HCT116 (cell line): ENCODE results near the gene CSGALNACT2. TPM values are rescaled to one million over a fixed set of nuclear protein-coding genes. Genes with fewer than 3 reads are reported as not detected.
A peak's percentile ranks its signal among the peaks of the same experiment; 100 is the strongest.

Experiments
- ATAC-seq: fragments of 200-7000 bp; cut with Tn5 transposase; 2 replicates; pipeline ENCODE4 v1.9.1; 2020; ENCODE audit warnings: mild to moderate bottlenecking, moderate library complexity
- BruUV-seq: library from RNA; stranded (reverse); fragments of 400-500 nt; replicated peaks from 2 replicates; lab custom pipeline; 2021; lab: Mats Ljungman, UMichigan
- CTCF ChIA-PET: fragments of 300-600 bp; sonication (Branson Sonifier 250); formaldehyde crosslinking; loops from one replicate; lab custom pipeline; 2021; ENCODE audit warnings: antibody characterized with exemption; lab: Charles Lee
- POLR2A ChIA-PET: fragments of 300-600, 350-600 bp; sonication (Branson Sonifier 250); formaldehyde crosslinking; loops from one replicate; lab custom pipeline; 2021; ENCODE audit warnings: antibody characterized with exemption; lab: Charles Lee
- RAD21 ChIA-PET, 2 experiments: fragments of 300-600 bp; sonication (Branson Sonifier 250); formaldehyde crosslinking; loops; one replicate each; lab custom pipeline; 2023; ENCODE audit warnings: low total read pairs in 2 of 2; ENCODE audit not compliant: uncharacterized antibody in 2 of 2, unreplicated experiment in 2 of 2, low non-redundant PET in 1 of 2; lab: Charles Lee
- DNase-seq: peaks from one replicate; pipeline ENCODE4 v3.0.0-alpha.2; 2010; ENCODE audit warnings: low read depth, low spot score
- H2AFZ ChIP-seq: fragments of 200-600 bp; shearing (Covaris generic), sonication (generic); 2 replicates; pipeline ENCODE4 v1.6.1; 2017; ENCODE audit warnings: low read depth, mixed run types, mixed read lengths, antibody characterized with exemption, low read length; ENCODE audit not compliant: poor library complexity, severe bottlenecking
- H3K27ac ChIP-seq: 2 replicates; pipeline ENCODE4 v1.5.1; 2012; ENCODE audit warnings: low read depth, low read length
- H3K27me3 ChIP-seq: fragments of 200-600 bp; sonication (generic); 2 replicates; pipeline ENCODE4 v1.6.1; 2016; ENCODE audit warnings: mixed run types, low read length, mixed read lengths; ENCODE audit not compliant: insufficient read depth
- H3K36me3 ChIP-seq, 2 experiments: fragments of 200-500 bp in 1 of 2; fragments of 200-600 bp in 1 of 2; sonication (Bioruptor generic) in 1 of 2; sonication (generic) in 1 of 2; 2 replicates each; pipeline versions ENCODE4 v1.5.1 to v1.6.1; 2014 to 2016; ENCODE audit warnings: low read length in 2 of 2, inconsistent platforms in 1 of 2, mixed read lengths in 1 of 2, mixed run types in 1 of 2; ENCODE audit not compliant: insufficient read depth in 2 of 2, control insufficient read depth in 1 of 2
- H3K4me1 ChIP-seq, 2 experiments: fragments of 200-600 bp in 1 of 2; sonication (generic) in 1 of 2; 2 replicates each; pipeline versions ENCODE4 v1.5.1 to v1.6.1; 2012 to 2017; ENCODE audit warnings: low read length in 2 of 2, inconsistent platforms in 1 of 2, mild to moderate bottlenecking in 1 of 2, mixed read lengths in 1 of 2, mixed run types in 1 of 2, moderate library complexity in 1 of 2; ENCODE audit not compliant: insufficient read depth in 2 of 2, control insufficient read depth in 1 of 2
- H3K4me2 ChIP-seq: fragments of 200-600 bp; sonication (generic); 2 replicates; pipeline ENCODE4 v1.6.1; 2017; ENCODE audit warnings: mixed run types, low read length, mixed read lengths
- H3K4me3 ChIP-seq, 2 experiments: fragments of 200-600 bp in 1 of 2; sonication (generic) in 1 of 2; replicated peaks in 1 of 2; 2 replicates each; pipeline ENCODE4 v1.5.1; 2011 to 2016; ENCODE audit warnings: low read length in 2 of 2, control low read depth in 1 of 2, low read depth in 1 of 2, mild to moderate bottlenecking in 1 of 2, mixed read lengths in 1 of 2, mixed run types in 1 of 2
- H3K79me2 ChIP-seq: fragments of 200-600 bp; sonication (generic); 2 replicates; pipeline ENCODE4 v1.6.1; 2017; ENCODE audit warnings: mild to moderate bottlenecking, mixed run types, low read length, moderate library complexity, mixed read lengths; ENCODE audit not compliant: insufficient read depth
- H3K9ac ChIP-seq: fragments of 200-600 bp; sonication (generic); 2 replicates; pipeline ENCODE4 v1.6.1; 2016; ENCODE audit warnings: low read length, mixed read lengths
- H3K9me2 ChIP-seq: fragments of 200-600 bp; sonication (generic), shearing (Covaris generic); 2 replicates; pipeline ENCODE4 v1.6.1; 2017; ENCODE audit warnings: mixed run types, mild to moderate bottlenecking, moderate library complexity; ENCODE audit not compliant: insufficient read depth
- H3K9me3 ChIP-seq, 2 experiments: fragments of 200-500 bp in 1 of 2; fragments of 200-600 bp in 1 of 2; sonication (Bioruptor generic) in 1 of 2; sonication (generic) in 1 of 2; 2 replicates each; pipeline ENCODE4 v1.6.1; 2014 to 2017; ENCODE audit warnings: low read length in 2 of 2, mixed read lengths in 2 of 2, inconsistent platforms in 1 of 2, low read depth in 1 of 2, mild to moderate bottlenecking in 1 of 2, mixed run types in 1 of 2, moderate library complexity in 1 of 2; ENCODE audit not compliant: control insufficient read depth in 1 of 2, insufficient read depth in 1 of 2
- H4K20me1 ChIP-seq: fragments of 200-600 bp; sonication (generic), shearing (Covaris generic); 2 replicates; pipeline ENCODE4 v1.6.1; 2017; ENCODE audit warnings: mixed run types, mild to moderate bottlenecking, moderate library complexity; ENCODE audit not compliant: insufficient read depth
- ATF3 ChIP-seq: IDR thresholded peaks from 2 replicates; pipeline ENCODE4 v1.6.1; 2012
- CBX3 ChIP-seq: IDR thresholded peaks from 2 replicates; pipeline ENCODE4 v1.6.1; 2012; ENCODE audit warnings: low read depth
- CEBPB ChIP-seq: IDR thresholded peaks from 2 replicates; pipeline ENCODE4 v1.6.1; 2012; ENCODE audit warnings: low read depth
- CTCF ChIP-seq, 3 experiments: fragments of 200-600 bp in 1 of 3; sonication (generic) in 1 of 3; IDR thresholded peaks in 2 of 3; conservative IDR thresholded peaks in 1 of 3; 2 replicates each; pipeline ENCODE4 v1.5.1; 2012 to 2017; ENCODE audit warnings: low read depth in 2 of 3, low read length in 2 of 3, antibody characterized with exemption in 1 of 3, borderline replicate concordance in 1 of 3, control low read depth in 1 of 3, mild to moderate bottlenecking in 1 of 3, mixed read lengths in 1 of 3, mixed run types in 1 of 3, moderate library complexity in 1 of 3; ENCODE audit not compliant: insufficient read depth in 1 of 3
- ELF1 ChIP-seq: IDR thresholded peaks from 2 replicates; pipeline ENCODE4 v1.6.1; 2012; ENCODE audit warnings: low read depth, borderline replicate concordance
- EZH2 ChIP-seq: fragments of 200-600 bp; sonication (generic); IDR thresholded peaks from 2 replicates; pipeline ENCODE4 v1.6.1; 2017; ENCODE audit warnings: antibody characterized with exemption, mixed run types
- EZH2phosphoT487 ChIP-seq: fragments of 200-600 bp; IDR thresholded peaks from 2 replicates; pipeline ENCODE4 v1.6.1; 2018; ENCODE audit warnings: antibody characterized with exemption, borderline replicate concordance
- FOSL1 ChIP-seq: IDR thresholded peaks from 2 replicates; pipeline ENCODE4 v1.6.1; 2012; ENCODE audit warnings: low read depth
- POLR2A ChIP-seq: IDR thresholded peaks from 2 replicates; pipeline ENCODE4 v1.7.0; 2011; ENCODE audit warnings: borderline replicate concordance; ENCODE audit not compliant: insufficient read depth, insufficient read length; ENCODE audit errors: extremely low read depth
- POLR2AphosphoS5 ChIP-seq: IDR thresholded peaks from 2 replicates; pipeline ENCODE4 v1.6.1; 2011; ENCODE audit warnings: mild to moderate bottlenecking, low read depth, low read length, moderate library complexity
- RAD21 ChIP-seq: IDR thresholded peaks from 2 replicates; pipeline ENCODE4 v1.6.1; 2012; ENCODE audit warnings: low read depth, mild to moderate bottlenecking
- SP1 ChIP-seq: IDR thresholded peaks from 2 replicates; pipeline ENCODE4 v1.6.1; 2012; ENCODE audit warnings: low read depth
- TCF7L2 ChIP-seq: IDR thresholded peaks from 2 replicates; pipeline ENCODE4 v1.7.0; 2011; ENCODE audit warnings: borderline replicate concordance, inconsistent platforms; ENCODE audit not compliant: insufficient read depth, insufficient read length; ENCODE audit errors: extremely low read depth
- intact Hi-C: fragments of 100-400 bp; cut with micrococcal nuclease; formaldehyde crosslinking; loops from 2 replicates; pipeline ENCODE4 v1.10.0; 2022
- total RNA-seq: library from RNA; stranded (reverse); gene quantifications from one replicate; pipeline ENCODE4 v1.2.1, GENCODE V29; 2021; ENCODE audit not compliant: unreplicated experiment
- TF ChIP-seq, protein P1 (sequence below): IDR thresholded peaks from 2 replicates; pipeline ENCODE4 v1.6.1; 2011; ENCODE audit warnings: mild to moderate bottlenecking, low read length, moderate library complexity; ENCODE audit not compliant: insufficient replicate concordance; ENCODE audit errors: extremely low read depth
- TF ChIP-seq, protein P2 (sequence below): IDR thresholded peaks from 2 replicates; pipeline ENCODE4 v1.6.1; 2012; ENCODE audit warnings: low read depth

The CSGALNACT2 gene
- total RNA-seq, 1 experiment from 2014 or later, result 9.9 TPM

- Histone ChIP-seq H4K20me1 (no peaks in the 10 kb centered on the region), H3K4me3 (peak overlapping the region; percentile 69 to 75), H3K27me3 (no peaks in the 10 kb centered on the region), H3K9me3 (no peaks in the 10 kb centered on the region), H3K9ac (peak overlapping the region; percentile 69), H3K79me2 (no peaks in the 10 kb centered on the region), H3K4me1 (peaks cover 21 to 37% of the 10 kb centered on the region in 2 experiments; a peak in 3 of 4 replicates), H3K27ac (peak overlapping the region; percentile 87), H3K4me2 (peak overlapping the region; percentile 96), H3K9me2 (no peaks in the 10 kb centered on the region), H2AFZ (no peak overlapping the region), H3K36me3 (peaks cover 15 to 19% of the 10 kb centered on the region in 2 experiments; a peak in 3 of 4 replicates)
- TF ChIP-seq EZH2phosphoT487, result no peak
- no peak for TF ChIP-seq ATF3
- no peak for TF ChIP-seq RAD21
- no peak for TF ChIP-seq SP1
- no peak for TF ChIP-seq POLR2A
- no peak for TF ChIP-seq CEBPB
- TF ChIP-seq EZH2, result no peak
- TF ChIP-seq CTCF (IDR thresholded peaks at IDR 0.05 in 2 of 3, conservative IDR thresholded peaks at IDR 0.05 in 1 of 3; ENCODE audit: borderline replicate concordance in 1 of 3, insufficient read depth in 1 of 3, low read depth in 2 of 3, low read length in 2 of 3), result no peak
- no peak for TF ChIP-seq POLR2AphosphoS5
- TF ChIP-seq, protein P1, sequence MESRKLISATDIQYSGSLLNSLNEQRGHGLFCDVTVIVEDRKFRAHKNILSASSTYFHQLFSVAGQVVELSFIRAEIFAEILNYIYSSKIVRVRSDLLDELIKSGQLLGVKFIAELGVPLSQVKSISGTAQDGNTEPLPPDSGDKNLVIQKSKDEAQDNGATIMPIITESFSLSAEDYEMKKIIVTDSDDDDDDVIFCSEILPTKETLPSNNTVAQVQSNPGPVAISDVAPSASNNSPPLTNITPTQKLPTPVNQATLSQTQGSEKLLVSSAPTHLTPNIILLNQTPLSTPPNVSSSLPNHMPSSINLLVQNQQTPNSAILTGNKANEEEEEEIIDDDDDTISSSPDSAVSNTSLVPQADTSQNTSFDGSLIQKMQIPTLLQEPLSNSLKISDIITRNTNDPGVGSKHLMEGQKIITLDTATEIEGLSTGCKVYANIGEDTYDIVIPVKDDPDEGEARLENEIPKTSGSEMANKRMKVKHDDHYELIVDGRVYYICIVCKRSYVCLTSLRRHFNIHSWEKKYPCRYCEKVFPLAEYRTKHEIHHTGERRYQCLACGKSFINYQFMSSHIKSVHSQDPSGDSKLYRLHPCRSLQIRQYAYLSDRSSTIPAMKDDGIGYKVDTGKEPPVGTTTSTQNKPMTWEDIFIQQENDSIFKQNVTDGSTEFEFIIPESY, result no peak
- no peak for TF ChIP-seq ELF1
- TF ChIP-seq CBX3, result no peak
- no peak for TF ChIP-seq FOSL1
- TF ChIP-seq TCF7L2, result no peak
- TF ChIP-seq, protein P2, sequence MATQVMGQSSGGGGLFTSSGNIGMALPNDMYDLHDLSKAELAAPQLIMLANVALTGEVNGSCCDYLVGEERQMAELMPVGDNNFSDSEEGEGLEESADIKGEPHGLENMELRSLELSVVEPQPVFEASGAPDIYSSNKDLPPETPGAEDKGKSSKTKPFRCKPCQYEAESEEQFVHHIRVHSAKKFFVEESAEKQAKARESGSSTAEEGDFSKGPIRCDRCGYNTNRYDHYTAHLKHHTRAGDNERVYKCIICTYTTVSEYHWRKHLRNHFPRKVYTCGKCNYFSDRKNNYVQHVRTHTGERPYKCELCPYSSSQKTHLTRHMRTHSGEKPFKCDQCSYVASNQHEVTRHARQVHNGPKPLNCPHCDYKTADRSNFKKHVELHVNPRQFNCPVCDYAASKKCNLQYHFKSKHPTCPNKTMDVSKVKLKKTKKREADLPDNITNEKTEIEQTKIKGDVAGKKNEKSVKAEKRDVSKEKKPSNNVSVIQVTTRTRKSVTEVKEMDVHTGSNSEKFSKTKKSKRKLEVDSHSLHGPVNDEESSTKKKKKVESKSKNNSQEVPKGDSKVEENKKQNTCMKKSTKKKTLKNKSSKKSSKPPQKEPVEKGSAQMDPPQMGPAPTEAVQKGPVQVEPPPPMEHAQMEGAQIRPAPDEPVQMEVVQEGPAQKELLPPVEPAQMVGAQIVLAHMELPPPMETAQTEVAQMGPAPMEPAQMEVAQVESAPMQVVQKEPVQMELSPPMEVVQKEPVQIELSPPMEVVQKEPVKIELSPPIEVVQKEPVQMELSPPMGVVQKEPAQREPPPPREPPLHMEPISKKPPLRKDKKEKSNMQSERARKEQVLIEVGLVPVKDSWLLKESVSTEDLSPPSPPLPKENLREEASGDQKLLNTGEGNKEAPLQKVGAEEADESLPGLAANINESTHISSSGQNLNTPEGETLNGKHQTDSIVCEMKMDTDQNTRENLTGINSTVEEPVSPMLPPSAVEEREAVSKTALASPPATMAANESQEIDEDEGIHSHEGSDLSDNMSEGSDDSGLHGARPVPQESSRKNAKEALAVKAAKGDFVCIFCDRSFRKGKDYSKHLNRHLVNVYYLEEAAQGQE, result no peak
- intact Hi-C loops, result loop anchor here (2.0 to 10.0 kb wide), 3 partner anchors 58 to 338 kb away; no protein-coding TSS in a partner anchor
- CTCF ChIA-PET, result interaction anchor here (0.5 to 4.6 kb wide), 19 partner anchors 10 to 387 kb away, joined by 3 to 40 read pairs (median 4); no protein-coding TSS in a partner anchor
- no peak for DNase-seq
- peak; percentile 53 for ATAC-seq
- POLR2A ChIA-PET, result interaction anchor here (0.5 to 1.3 kb wide), 6 partner anchors 10 to 261 kb away, joined by 3 to 5 read pairs (median 4); no protein-coding TSS in a partner anchor
- BruUV-seq, result no TSS peak
- RAD21 ChIA-PET, result no interaction called here
Observed at GRCh38 chr10:43202657-43203447, 64.6 kb downstream of the CSGALNACT2 start.
